ENCODE measurements around the gene ITGB1.
"Not testable (repeated sequence)": the region's sequence is repeated elsewhere in the genome, so short reads cannot be mapped to it uniquely, and the experiment has no call there.

ITGB1 gene

DNA sequence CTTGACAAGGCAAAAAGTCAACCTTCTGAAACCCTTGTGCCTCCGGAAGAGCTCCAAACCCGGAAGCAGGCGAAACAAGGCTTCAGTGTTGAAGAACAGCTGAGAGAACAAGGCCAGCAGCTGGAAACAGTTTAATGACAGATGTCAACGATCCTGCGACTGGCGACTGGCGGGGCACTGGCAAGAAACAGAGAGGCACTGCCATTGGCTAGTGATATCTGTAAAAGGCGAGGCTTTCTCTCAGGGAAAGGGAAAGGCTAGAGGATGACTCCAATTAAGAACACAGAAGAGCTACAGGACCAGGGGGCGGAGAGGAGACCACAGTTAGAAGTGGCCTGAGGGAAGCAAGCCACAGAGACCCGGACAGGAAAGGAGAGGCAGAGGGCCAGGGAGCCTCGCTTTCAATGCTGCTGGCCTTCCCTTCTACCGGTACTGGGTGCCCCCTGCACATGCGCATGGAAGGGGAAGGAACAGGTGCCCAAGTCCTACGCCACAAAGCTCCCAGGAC, 19.4 kb downstream of the ITGB1 start:
- DNase-seq (ENCODE audit: low read depth, low spot score), result peak; percentile 15

GRCh38 chr10:32937911-32938424, 20.1 kb downstream of the ITGB1 start:
- peak; percentile 42 for DNase-seq (ENCODE audit: low read depth, low spot score)

DNA sequence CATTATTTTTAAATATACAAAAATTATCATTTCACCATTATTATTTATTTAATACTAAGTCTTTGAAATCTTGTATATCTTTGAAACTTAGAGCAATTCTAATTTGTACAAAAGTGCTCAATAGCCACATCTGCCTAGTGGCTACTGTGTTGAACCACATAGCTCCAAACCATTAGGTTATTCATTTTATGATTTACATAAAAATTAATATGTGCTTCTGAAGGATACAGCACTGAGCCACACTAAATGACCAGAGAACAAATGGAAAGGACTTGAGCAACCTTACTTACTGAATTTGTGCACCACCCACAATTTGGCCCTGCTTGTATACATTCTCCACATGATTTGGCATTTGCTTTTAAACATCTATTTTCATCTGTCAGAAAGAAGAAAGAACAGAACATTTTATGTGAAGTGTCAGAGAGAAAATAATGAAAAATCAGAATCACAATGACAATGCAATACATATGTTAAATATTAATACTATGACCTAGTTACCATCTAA, 25.8 kb downstream of the ITGB1 start:
- no peak for DNase-seq (ENCODE audit: low read depth, low spot score)

- no peak for DNase-seq (ENCODE audit: low read depth, low spot score)
Observed at GRCh38 chr10:32931593-32931992, 26.4 kb downstream of the ITGB1 start.

- no peak for DNase-seq (ENCODE audit: low read depth, low spot score)
Observed at GRCh38 chr10:32930036-32930435, 28.0 kb downstream of the ITGB1 start.

DNA sequence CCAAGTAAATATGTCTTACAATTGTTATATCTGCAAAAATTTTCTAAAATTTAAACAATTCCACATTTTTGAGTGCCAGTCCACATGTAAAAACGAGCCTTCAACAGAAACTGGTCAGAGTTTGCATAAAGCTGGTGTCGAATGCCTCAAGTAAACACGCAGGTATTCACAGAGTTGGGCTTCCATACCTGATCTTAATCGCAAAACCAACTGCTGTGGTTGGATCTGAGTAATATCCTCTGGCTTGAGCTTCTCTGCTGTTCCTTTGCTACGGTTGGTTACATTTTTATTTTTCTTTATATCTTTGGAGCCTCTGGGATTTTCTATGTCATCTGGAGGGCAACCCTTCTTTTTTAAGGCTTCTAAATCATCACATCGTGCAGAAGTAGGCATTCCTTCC, 28.4 kb downstream of the ITGB1 start:
- DNase-seq (ENCODE audit: low read depth, low spot score), result peak; percentile 42

DNA sequence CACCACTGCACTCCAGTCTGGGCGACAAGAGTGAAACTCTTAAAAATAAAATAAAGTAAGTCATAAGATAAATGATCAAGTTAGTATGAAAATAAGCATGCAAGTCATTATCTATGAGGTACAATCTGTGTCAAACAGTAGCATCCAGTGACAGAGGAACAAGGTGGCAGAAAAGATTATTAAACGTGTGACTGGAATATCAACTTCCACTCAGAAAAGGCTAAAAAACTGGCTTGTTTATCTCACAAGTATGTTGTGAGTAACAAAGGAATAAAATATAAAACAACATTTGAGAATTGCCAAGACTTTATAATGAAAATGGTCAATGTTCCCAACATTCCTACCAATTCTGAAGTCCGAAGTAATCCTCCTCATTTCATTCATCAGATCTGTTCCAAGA, 30.3 kb downstream of the ITGB1 start:
- DNase-seq (ENCODE audit: low read depth, low spot score), result no peak

GRCh38 chr10:32923849-32924248, 34.2 kb downstream of the ITGB1 start:
- DNase-seq (ENCODE audit: low read depth, low spot score), result no peak

DNA sequence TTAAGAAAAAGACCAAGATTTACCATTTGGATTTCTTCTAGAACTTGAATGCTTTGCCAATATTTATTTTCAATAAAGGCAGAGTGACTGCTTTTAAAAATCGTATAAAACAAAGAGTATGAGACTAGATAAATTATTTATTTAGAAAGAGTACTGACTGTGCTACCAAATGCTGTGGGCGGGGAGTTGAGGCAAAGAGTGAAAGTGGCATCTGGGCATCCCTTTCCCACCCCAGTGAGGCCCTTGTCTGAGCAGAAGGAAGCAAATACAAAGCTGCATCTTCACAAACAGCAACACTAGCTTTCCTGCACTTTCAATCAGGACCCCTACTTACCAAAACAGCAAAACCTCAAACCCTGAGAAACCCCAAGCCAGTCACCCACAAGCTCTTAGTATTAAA, 34.9 kb downstream of the ITGB1 start:
- DNase-seq (ENCODE audit: low read depth, low spot score), result no peak

GRCh38 chr10:32922170-32922569, 35.9 kb downstream of the ITGB1 start:
- no peak for DNase-seq (ENCODE audit: low read depth, low spot score)

GRCh38 chr10:32917817-32918216, 40.2 kb downstream of the ITGB1 start:
- not testable (repeated sequence) for DNase-seq (ENCODE audit: low read depth, low spot score)

DNA sequence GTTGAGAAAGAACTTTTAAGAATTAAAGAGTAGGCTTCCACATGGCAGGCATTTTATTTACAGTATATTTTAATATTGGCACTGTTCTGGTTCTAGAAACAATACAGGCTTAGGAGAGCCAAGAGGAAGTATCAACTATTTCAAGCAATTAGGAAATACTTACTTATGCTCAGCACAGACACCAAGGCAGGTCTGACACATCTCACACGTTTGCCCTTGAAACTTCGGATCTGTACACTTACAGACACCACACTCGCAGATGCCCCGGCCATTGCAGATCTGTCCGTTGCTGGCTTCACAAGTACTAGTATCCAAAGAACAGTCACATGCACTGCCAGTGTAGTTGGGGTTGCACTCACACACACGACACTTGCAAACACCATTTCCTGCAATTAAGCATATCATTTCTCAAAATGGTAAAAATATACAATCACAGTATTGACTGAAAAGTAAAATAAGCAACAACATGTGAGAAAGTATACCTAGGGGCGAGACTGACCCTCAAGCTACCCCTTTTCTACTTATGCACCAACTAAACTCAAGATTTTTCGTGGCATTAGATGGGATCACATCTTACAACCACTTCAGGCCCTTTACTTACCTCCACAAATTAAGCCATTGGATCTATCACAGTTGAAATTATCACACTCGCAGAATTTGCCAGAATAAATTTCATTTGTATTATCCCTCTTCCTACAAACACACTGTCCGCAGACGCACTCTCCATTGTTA, 46.6 kb downstream of the ITGB1 start:
- DNase-seq (ENCODE audit: low read depth, low spot score), result no peak

DNA sequence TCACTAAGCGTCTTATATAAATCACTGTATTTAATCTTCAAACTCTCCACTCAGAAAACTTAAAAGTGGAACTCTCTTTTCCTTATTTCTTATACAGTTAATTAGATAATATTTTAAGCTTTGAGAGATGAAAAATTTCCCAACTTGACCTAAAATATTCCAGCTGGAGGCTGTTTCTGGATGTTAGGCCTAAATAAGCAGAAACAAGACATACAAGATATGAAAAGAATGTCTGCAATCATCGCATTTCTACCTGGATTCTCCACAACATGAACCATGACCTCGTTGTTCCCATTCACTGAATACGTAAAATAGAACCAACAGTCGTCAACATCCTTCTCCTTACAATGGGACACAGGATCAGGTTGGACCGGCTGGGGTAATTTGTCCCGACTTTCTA, 48.1 kb downstream of the ITGB1 start:
- DNase-seq (ENCODE audit: low read depth, low spot score), result not testable (repeated sequence)

GRCh38 chr10:32909456-32909855, 48.6 kb downstream of the ITGB1 start:
- DNase-seq (ENCODE audit: low read depth, low spot score), result no peak

- no peak for DNase-seq (ENCODE audit: low read depth, low spot score)
Observed at GRCh38 chr10:32906595-32906994, 51.4 kb downstream of the ITGB1 start.

DNA sequence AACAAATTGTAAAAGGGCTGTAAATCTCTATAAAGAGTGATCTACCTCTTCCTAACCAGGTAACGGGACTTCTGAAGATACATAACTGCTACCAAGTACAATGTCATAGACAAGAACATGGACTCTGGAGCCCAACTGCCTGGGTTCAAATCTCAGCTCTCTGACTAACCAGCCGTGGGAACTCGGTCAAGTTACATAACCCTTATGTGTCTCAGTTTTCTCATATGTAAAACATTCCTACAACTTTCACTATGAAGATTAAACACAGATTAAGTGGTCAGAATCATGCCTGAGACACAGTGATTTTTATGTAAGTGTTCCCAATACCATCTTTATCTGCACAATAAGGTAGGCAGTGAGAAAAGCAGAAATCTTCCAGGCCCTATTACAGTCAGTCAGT, 52.6 kb downstream of the ITGB1 start:
- DNase-seq (ENCODE audit: low read depth, low spot score), result no peak

DNA sequence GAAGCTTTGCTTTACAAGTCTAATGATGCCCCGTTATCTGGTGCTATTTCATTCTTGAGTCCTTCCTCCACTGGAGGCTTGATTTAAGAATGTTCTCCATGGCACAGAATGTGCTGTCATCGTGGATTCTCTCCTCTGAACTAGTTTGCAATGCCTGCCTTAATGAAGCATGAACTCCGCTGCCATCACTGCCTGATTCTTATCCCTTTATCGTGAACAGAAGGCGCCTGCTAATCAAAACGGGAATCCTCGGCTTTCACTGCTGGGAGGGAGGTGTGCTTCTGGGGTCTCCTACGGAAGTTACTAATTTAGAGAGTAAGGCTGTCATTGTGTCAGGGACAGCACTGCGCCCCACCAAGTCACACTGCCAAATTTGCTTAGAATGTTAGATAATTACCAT, 56.2 kb downstream of the ITGB1 start:
- no peak for DNase-seq (ENCODE audit: low read depth, low spot score)

DNA sequence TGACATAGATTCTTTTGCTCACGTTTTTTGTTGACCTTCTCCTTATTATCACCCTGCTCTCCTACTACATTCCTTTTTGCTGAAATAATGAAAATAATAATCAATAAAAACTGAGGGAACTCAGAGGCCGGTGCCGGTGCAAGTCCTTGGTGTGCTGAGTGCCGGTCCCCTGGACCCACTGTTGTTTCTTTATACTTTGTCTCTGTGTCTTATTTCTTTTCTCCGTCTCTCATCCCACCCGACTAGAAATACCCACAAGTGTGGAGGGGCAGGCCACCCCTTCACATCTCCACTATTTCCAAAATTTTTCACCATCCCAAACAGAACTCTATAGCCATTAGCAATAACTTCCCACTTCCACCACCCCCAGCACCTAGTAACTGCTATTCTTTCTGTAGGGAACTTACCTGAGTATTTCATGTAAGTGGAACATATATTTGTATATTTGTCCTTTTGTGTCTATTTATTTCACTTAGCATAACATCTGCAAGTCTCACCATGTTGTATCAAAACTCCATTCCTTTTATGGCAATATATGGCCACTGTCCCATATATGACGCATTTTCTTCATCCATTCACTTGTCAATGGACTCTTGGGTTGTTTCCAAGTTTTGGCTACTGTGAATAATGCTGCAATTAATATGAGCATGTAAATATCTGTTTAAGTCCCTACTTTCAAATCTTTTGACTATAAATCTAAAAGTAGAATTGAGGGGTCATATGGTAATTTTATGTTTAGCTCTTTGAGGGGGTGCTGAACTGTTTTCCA, 62.6 kb downstream of the ITGB1 start:
- DNase-seq (ENCODE audit: low read depth, low spot score), result not testable (repeated sequence)

GRCh38 chr10:32893916-32894664, 63.9 kb downstream of the ITGB1 start:
- DNase-seq (ENCODE audit: low read depth, low spot score), result no peak

- no peak for DNase-seq (ENCODE audit: low read depth, low spot score)
Observed at GRCh38 chr10:32893434-32893833, 64.6 kb downstream of the ITGB1 start.

DNA sequence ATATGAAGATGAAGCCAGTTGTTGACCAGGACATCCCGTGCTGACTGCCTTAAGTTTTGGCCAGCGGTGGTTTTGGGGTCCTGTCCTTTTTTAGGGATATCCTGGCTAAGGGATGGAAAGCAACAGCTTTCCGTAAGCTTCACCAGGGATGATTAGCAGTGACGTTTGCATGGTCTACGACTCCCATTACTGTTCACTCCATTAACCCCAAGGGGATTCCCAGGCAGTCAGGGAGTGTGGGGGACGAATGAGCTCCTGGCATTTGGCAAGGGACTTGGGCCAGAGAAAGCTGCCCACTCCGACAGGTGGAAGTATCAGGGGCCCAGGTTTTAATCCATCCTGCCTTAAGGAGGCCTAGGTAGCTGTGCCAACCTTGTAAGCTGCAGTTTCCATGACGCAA, 66.8 kb downstream of the ITGB1 start:
- DNase-seq (ENCODE audit: low read depth, low spot score), result no peak

DNA sequence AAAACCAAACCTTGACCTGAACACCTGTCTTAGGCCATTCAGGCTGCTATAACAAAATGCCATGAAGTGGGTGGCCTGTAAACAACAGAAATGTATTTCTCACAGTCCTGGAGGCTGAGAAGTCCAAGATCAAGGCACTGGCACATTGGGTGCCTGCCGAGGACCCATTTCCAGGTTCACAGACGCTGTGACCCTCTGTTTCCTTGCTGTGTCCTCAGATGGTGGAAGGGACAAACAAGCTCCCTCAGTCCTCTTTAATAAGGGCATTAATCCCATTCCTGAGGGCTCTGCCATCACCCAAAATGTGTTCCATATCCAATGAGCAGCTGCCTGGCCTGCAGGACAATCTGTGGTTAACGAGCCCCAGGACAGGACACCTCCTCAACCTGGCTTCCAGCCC, 67.6 kb downstream of the ITGB1 start:
- no peak for DNase-seq (ENCODE audit: low read depth, low spot score)

All from astrocyte of the hippocampus (primary cell).